H1 (cell line): ENCODE data around the gene IFTAP. TPM values are rescaled to one million over a fixed set of nuclear protein-coding genes. Genes with fewer than 3 reads are reported as not detected.

Experiments used
- CTCF ChIA-PET: fragments of 300-600 bp; sonication (Branson Sonifier 250); formaldehyde crosslinking; loops from one replicate; lab custom pipeline; 2021; ENCODE audit not compliant: partially characterized antibody; lab: Charles Lee
- POLR2A ChIA-PET: fragments of 300-600 bp; sonication (Branson Sonifier 250); formaldehyde crosslinking; loops from one replicate; lab custom pipeline; 2021; ENCODE audit warnings: inconsistent platforms; ENCODE audit not compliant: partially characterized antibody; lab: Charles Lee
- DNase-seq, 2 experiments: peaks; one replicate each; pipeline versions ENCODE4 v3.0.0 to v3.0.0-alpha.2; 2010 to 2022; ENCODE audit warnings: low spot score in 2 of 2, low read depth in 1 of 2, mixed read lengths in 1 of 2
- FAIRE-seq: peaks from 2 replicates; lab custom pipeline; 2011; peaks lifted over from hg19 to GRCh38; lab: Jason Lieb, UNC
- H2AFZ ChIP-seq: 2 replicates; pipeline ENCODE4 v1.8.1; 2012; ENCODE audit warnings: low read length, inconsistent platforms
- H2AK5ac ChIP-seq: 2 replicates; pipeline ENCODE4 v1.6.1; 2013; ENCODE audit warnings: low read depth, low read length
- H2BK120ac ChIP-seq: replicated peaks from 2 replicates; pipeline ENCODE3; 2013; ENCODE audit warnings: low read depth, low read length, inconsistent platforms
- H2BK12ac ChIP-seq: 2 replicates; pipeline ENCODE4 v1.6.1; 2013; ENCODE audit warnings: low read depth, low read length
- H2BK15ac ChIP-seq: 2 replicates; pipeline ENCODE4 v1.6.1; 2013; ENCODE audit warnings: low read length
- H2BK20ac ChIP-seq: 2 replicates; pipeline ENCODE4 v1.6.1; 2013; ENCODE audit warnings: low read length
- H2BK5ac ChIP-seq: 2 replicates; pipeline ENCODE4 v1.6.1; 2013; ENCODE audit warnings: low read depth, low read length
- H3K14ac ChIP-seq: 2 replicates; pipeline ENCODE4 v1.6.1; 2013; ENCODE audit warnings: inconsistent platforms; ENCODE audit not compliant: insufficient read length
- H3K18ac ChIP-seq: 2 replicates; pipeline ENCODE4 v1.6.1; 2013; ENCODE audit warnings: low read length; ENCODE audit errors: extremely low read depth
- H3K23ac ChIP-seq: 2 replicates; pipeline ENCODE4 v1.6.1; 2013; ENCODE audit warnings: inconsistent platforms; ENCODE audit not compliant: insufficient read length
- H3K23me2 ChIP-seq: 2 replicates; pipeline ENCODE4 v1.6.1; 2013; ENCODE audit warnings: low read depth, low read length
- H3K27ac ChIP-seq: 2 replicates; pipeline ENCODE4 v1.6.1; 2011; ENCODE audit warnings: low read depth, low read length, inconsistent platforms
- H3K27me3 ChIP-seq, 4 experiments: replicated peaks in 1 of 4; 1 replicate in 1 of 4; 2 replicates in 3 of 4; pipeline versions ENCODE4 v1.6.1 to v1.8.1; 2011 to 2013; ENCODE audit warnings: low read length in 3 of 4, mild to moderate bottlenecking in 3 of 4, inconsistent platforms in 2 of 4, mixed read lengths in 2 of 4, moderate library complexity in 1 of 4; ENCODE audit not compliant: control insufficient read depth in 3 of 4, insufficient read depth in 3 of 4; ENCODE audit errors: extremely low read depth in 1 of 4
- H3K36me3 ChIP-seq, 4 experiments: 2 replicates each; pipeline versions ENCODE4 v1.6.1 to v1.8.1; 2011 to 2013; ENCODE audit warnings: mild to moderate bottlenecking in 4 of 4, low read length in 3 of 4, moderate library complexity in 2 of 4, control low read depth in 1 of 4, inconsistent platforms in 1 of 4; ENCODE audit not compliant: insufficient read depth in 4 of 4, control insufficient read depth in 2 of 4
- H3K4ac ChIP-seq: replicated peaks from 2 replicates; pipeline ENCODE3; 2013; ENCODE audit warnings: low read length, low read depth, mixed read lengths, inconsistent platforms; ENCODE audit not compliant: insufficient read length
- H3K4me1 ChIP-seq, 4 experiments: replicated peaks in 1 of 4; 1 replicate in 1 of 4; 2 replicates in 3 of 4; pipeline versions ENCODE4 v1.6.1 to v1.8.1; 2011 to 2013; ENCODE audit warnings: low read length in 3 of 4, inconsistent platforms in 2 of 4, mixed read lengths in 1 of 4; ENCODE audit not compliant: insufficient read depth in 4 of 4, control insufficient read depth in 3 of 4
- H3K4me2 ChIP-seq, 2 experiments: 2 replicates each; pipeline versions ENCODE4 v1.6.1 to v1.8.1; 2011 to 2013; ENCODE audit warnings: low read depth in 2 of 2, low read length in 2 of 2, control low read depth in 1 of 2, inconsistent platforms in 1 of 2, mild to moderate bottlenecking in 1 of 2; ENCODE audit not compliant: insufficient read depth in 1 of 2
- H3K4me3 ChIP-seq, 4 experiments: fragments of 200-600, 300-600 bp in 1 of 4; sonication (generic), shearing (Covaris generic), sonication (Bioruptor Twin) in 1 of 4; 2 replicates each; pipeline versions ENCODE4 v1.5.1 to v1.8.1; 2011 to 2016; ENCODE audit warnings: low read length in 4 of 4, low read depth in 3 of 4, control low read depth in 2 of 4, inconsistent platforms in 2 of 4, mild to moderate bottlenecking in 2 of 4, mixed read lengths in 1 of 4, moderate library complexity in 1 of 4; ENCODE audit not compliant: insufficient read depth in 2 of 4; ENCODE audit errors: extremely low read depth in 1 of 4
- H3K56ac ChIP-seq: replicated peaks from 2 replicates; pipeline ENCODE3; 2013; ENCODE audit warnings: low read depth, mild to moderate bottlenecking, mixed read lengths, low read length, inconsistent platforms; ENCODE audit not compliant: insufficient read length
- H3K79me1 ChIP-seq: 2 replicates; pipeline ENCODE4 v1.6.1; 2013; ENCODE audit warnings: low read depth, low read length, control low read depth
- H3K79me2 ChIP-seq, 2 experiments: 2 replicates each; pipeline versions ENCODE4 v1.6.1 to v1.8.1; 2012 to 2013; ENCODE audit warnings: low read length in 2 of 2, mild to moderate bottlenecking in 2 of 2, inconsistent platforms in 1 of 2; ENCODE audit not compliant: insufficient read depth in 2 of 2, control insufficient read depth in 1 of 2
- H3K9ac ChIP-seq, 4 experiments: replicated peaks in 1 of 4; 1 replicate in 1 of 4; 2 replicates in 3 of 4; pipeline versions ENCODE4 v1.6.1 to v1.8.1; 2011 to 2013; ENCODE audit warnings: low read depth in 3 of 4, low read length in 3 of 4, control low read depth in 2 of 4, mild to moderate bottlenecking in 2 of 4, moderate library complexity in 2 of 4, inconsistent platforms in 1 of 4; ENCODE audit errors: extremely low read depth in 1 of 4
- H3K9me3 ChIP-seq, 2 experiments: 2 replicates each; pipeline versions ENCODE4 v1.6.1 to v1.8.1; 2012 to 2013; ENCODE audit warnings: mild to moderate bottlenecking in 2 of 2, moderate library complexity in 2 of 2, control low read depth in 1 of 2, inconsistent platforms in 1 of 2, low read depth in 1 of 2, low read length in 1 of 2, mixed read lengths in 1 of 2; ENCODE audit not compliant: insufficient read depth in 2 of 2
- H4K20me1 ChIP-seq, 2 experiments: replicated peaks in 1 of 2; 2 replicates each; pipeline versions ENCODE3 to v1.8.1; 2011 to 2013; ENCODE audit warnings: inconsistent platforms in 2 of 2, low read length in 2 of 2, mild to moderate bottlenecking in 1 of 2; ENCODE audit not compliant: insufficient read depth in 2 of 2, control insufficient read depth in 1 of 2
- H4K5ac ChIP-seq: 2 replicates; pipeline ENCODE4 v1.6.1; 2013; ENCODE audit warnings: low read length, low read depth, mixed read lengths, inconsistent platforms; ENCODE audit not compliant: insufficient read length
- H4K8ac ChIP-seq: 2 replicates; pipeline ENCODE4 v1.8.0; 2013; ENCODE audit warnings: mild to moderate bottlenecking, moderate library complexity, low read length, inconsistent platforms; ENCODE audit not compliant: insufficient read depth; ENCODE audit errors: extremely low read depth
- H4K91ac ChIP-seq: replicated peaks from 2 replicates; pipeline ENCODE3; 2013; ENCODE audit warnings: low read length, mixed read lengths, inconsistent platforms; ENCODE audit not compliant: insufficient read length
- CBX5 ChIP-seq: fragments of 300-800, 300-1000 bp; sonication (generic); IDR thresholded peaks from 2 replicates; pipeline ENCODE4 v1.7.1; 2016; ENCODE audit warnings: antibody characterized with exemption, low read length, low read depth
- CBX8 ChIP-seq: fragments of 300-800, 300-1000 bp; sonication (generic); IDR thresholded peaks from 2 replicates; pipeline ENCODE4 v1.7.1; 2016; ENCODE audit warnings: low read depth, low read length, borderline replicate concordance
- CEBPB ChIP-seq: IDR thresholded peaks from 2 replicates; pipeline ENCODE4 v1.6.1; 2012; ENCODE audit warnings: low read depth, low read length
- CHD1 ChIP-seq: IDR thresholded peaks from 2 replicates; pipeline ENCODE4 v1.6.1; 2012; ENCODE audit warnings: low read depth, low read length, improper control_type of control experiment
- GTF2F1 ChIP-seq: IDR thresholded peaks from 2 replicates; pipeline ENCODE4 v1.6.1; 2012; ENCODE audit warnings: low read depth, low read length, improper control_type of control experiment, borderline replicate concordance
- HDAC6 ChIP-seq: IDR thresholded peaks from one replicate; pipeline ENCODE4 v1.7.1; 2012; ENCODE audit warnings: low read depth, mild to moderate bottlenecking, inconsistent platforms, low read length, moderate library complexity
- RBBP5 ChIP-seq: IDR thresholded peaks from 2 replicates; pipeline ENCODE4 v1.7.1; 2012; ENCODE audit warnings: low read depth, mild to moderate bottlenecking, inconsistent platforms, low read length, moderate library complexity, borderline replicate concordance
- RNF2 ChIP-seq: fragments of 200-900, 300-1000 bp; sonication (generic); IDR thresholded peaks from 2 replicates; pipeline ENCODE4 v1.7.1; 2016; ENCODE audit warnings: borderline replicate concordance, low read depth, mild to moderate bottlenecking, antibody characterized with exemption, low read length; ENCODE audit not compliant: poor library complexity, severe bottlenecking; ENCODE audit errors: missing control alignments
- SIN3A ChIP-seq, 2 experiments: IDR thresholded peaks in 1 of 2; conservative IDR thresholded peaks in 1 of 2; 2 replicates each; pipeline ENCODE4 v1.6.1; 2011 to 2012; ENCODE audit warnings: low read length in 2 of 2, improper control_type of control experiment in 1 of 2, low read depth in 1 of 2, mild to moderate bottlenecking in 1 of 2
- TBP ChIP-seq: IDR thresholded peaks from 2 replicates; pipeline ENCODE4 v1.6.1; 2011; ENCODE audit warnings: low read depth, low read length, improper control_type of control experiment
- TCF12 ChIP-seq: IDR thresholded peaks from 2 replicates; pipeline ENCODE4 v1.6.1; 2011; ENCODE audit warnings: low read depth, mild to moderate bottlenecking, low read length
- WGBS, 2 experiments: shearing (Covaris generic) in 1 of 2; methylation state at CpG; one replicate each; pipeline versions ENCODE4 v1.1.6 to v1.1.7; 2013 to 2015; ENCODE audit warnings: low lambda C conversion rate in 2 of 2, mixed read lengths in 2 of 2, inconsistent platforms in 1 of 2, low coverage in 1 of 2, missing lambda C conversion rate in 1 of 2; ENCODE audit not compliant: insufficient replicate concordance in 2 of 2, insufficient coverage in 1 of 2, insufficient read length in 1 of 2; ENCODE audit errors: extremely low coverage in 1 of 2, missing lambda C conversion rate in 1 of 2; 5-methylcytosine and 5-hydroxymethylcytosine counted together
- polyA plus RNA-seq, 7 experiments: library from polyadenylated mRNA; depleted of rRNA in 3 of 7; stranded (reverse) in 5 of 7; unstranded in 2 of 7; fragments of >200 nt in 5 of 7; fragments of 200-250 nt in 2 of 7; gene quantifications; 1 replicate in 5 of 7; 2 replicates in 1 of 7; 4 replicates in 1 of 7; pipeline versions ENCODE4 v1.2.1 to v1.2.3, GENCODE V29; 2011 to 2013; ENCODE audit warnings: missing spikeins in 2 of 7, mixed read lengths in 2 of 7
- total RNA-seq: library from RNA; stranded (reverse); fragmentation: NEBNext Ultra II Directional; extraction: Animal tissue kit (Norgen Biotek cat#: 25700); gene quantifications from 2 replicates; pipeline ENCODE4 v1.2.1, GENCODE V29; 2021

The IFTAP gene
- total and polyA plus RNA-seq, 2 of the 8 experiments (the other 6 are each of a cell fraction or from before 2014, with no cell fraction given) = 21.2 to 23.9 TPM

GRCh38 chr11:36628141-36628540 lies 33.8 kb downstream of the IFTAP start:
- Histone ChIP-seq H2BK12ac (no peak overlapping the region), H3K4me1 (no peaks in the 10 kb centered on the region), H4K8ac (no peak overlapping the region), H4K91ac (no peak overlapping the region), H4K20me1 (no peaks in the 10 kb centered on the region), H2BK20ac (no peak overlapping the region), H3K4ac (no peak overlapping the region), H4K5ac (no peak overlapping the region), H2BK15ac (no peak overlapping the region), H3K4me2 (no peak overlapping the region), H3K36me3 (no peaks in the 10 kb centered on the region), H3K79me1 (no peaks in the 10 kb centered on the region), H3K14ac (no peak overlapping the region), H3K27ac (no peak overlapping the region), H2BK5ac (no peak overlapping the region), H3K18ac (no peak overlapping the region), H3K4me3 (no peak overlapping the region), H3K23ac (no peak overlapping the region), H3K9me3 (no peaks in the 10 kb centered on the region), H3K9ac (no peak overlapping the region), H2BK120ac (no peak overlapping the region), H3K27me3 (no peaks in the 10 kb centered on the region), H3K56ac (no peak overlapping the region), H3K23me2 (no peaks in the 10 kb centered on the region), H2AK5ac (no peak overlapping the region), H2AFZ (no peak overlapping the region), H3K79me2 (no peaks in the 10 kb centered on the region)
- 87% methylated on average over 5 of the region's 5 CpGs; no CpG with 5 or more reads in 1 of the 2 experiments for WGBS, 2 experiments
- no peak for FAIRE-seq
- CTCF ChIA-PET = interaction anchor here (1.2 kb wide), 2 partner anchors 9 to 64 kb away, joined by 3 read pairs; no protein-coding TSS in a partner anchor
- POLR2A ChIA-PET = interaction anchor here (0.5 kb wide), 1 partner anchor 30 kb away, joined by 3 read pairs; no protein-coding TSS in a partner anchor
- no peak for DNase-seq
- TF ChIP-seq TCF12 (no peak), CHD1 (no peak), CEBPB (no peak), HDAC6 (no peak), TBP (no peak), CBX5 (no peak), CBX8 (no peak), SIN3A (conservative IDR thresholded peaks at IDR 0.05 in 1 of 2, IDR thresholded peaks at IDR 0.05 in 1 of 2; ENCODE audit: low read depth in 1 of 2, low read length in 2 of 2) (no peak), RBBP5 (no peak), RNF2 (no peak), GTF2F1 (no peak)
